GM19372 (cell line): ENCODE measurements around the gene RBM20.
A peak's percentile ranks its signal among the peaks of the same experiment; 100 is the strongest.

Experiments
- ATAC-seq: cut with Tn5 transposase; IDR thresholded peaks from one replicate; pipeline ENCODE4 v1.9.1; 2021; ENCODE audit warnings: mild to moderate bottlenecking, low read depth, moderate library complexity; ENCODE audit not compliant: unreplicated experiment

RBM20 gene

GRCh38 chr10:110861930-110862649 lies 218.0 kb downstream of the RBM20 start:
- no peak for ATAC-seq

- ATAC-seq: no peak
Observed at GRCh38 chr10:110862961-110863360, 218.8 kb downstream of the RBM20 start.

GRCh38 chr10:110863361-110863760 lies 219.2 kb downstream of the RBM20 start:
- ATAC-seq: no peak

- no peak for ATAC-seq
Observed at GRCh38 chr10:110863956-110864355, 219.8 kb downstream of the RBM20 start.

- ATAC-seq: peak; percentile 57
Observed at GRCh38 chr10:110864662-110865140, 220.6 kb downstream of the RBM20 start.

- ATAC-seq: no peak
Observed at GRCh38 chr10:110865186-110865808, 221.2 kb downstream of the RBM20 start.

GRCh38 chr10:110865809-110866482 lies 221.8 kb downstream of the RBM20 start:
- no peak for ATAC-seq

- ATAC-seq: peak; percentile 31
Observed at GRCh38 chr10:110867011-110867806, 223.1 kb downstream of the RBM20 start.

- ATAC-seq: peak; percentile 0
Observed at GRCh38 chr10:110867807-110868465, 223.8 kb downstream of the RBM20 start.

GRCh38 chr10:110868981-110869380 lies 224.8 kb downstream of the RBM20 start:
- ATAC-seq: no peak

GRCh38 chr10:110870823-110871297 lies 226.7 kb downstream of the RBM20 start:
- no peak for ATAC-seq

- peak; percentile 74 for ATAC-seq
Observed at GRCh38 chr10:110871298-110872084, 227.4 kb downstream of the RBM20 start, which contains the start of gene PDCD4. Gene PDCD4 (plus strand): TSS chr10:110871928. CDS start chr10:110876028, 4,100 bp downstream.

- ATAC-seq: peak; percentile 38
Observed at GRCh38 chr10:110872145-110872983, 228.2 kb downstream of the RBM20 start.

- no peak for ATAC-seq
Observed at GRCh38 chr10:110872984-110873923, 229.1 kb downstream of the RBM20 start.

- ATAC-seq: no peak
Observed at GRCh38 chr10:110873951-110874350, 229.8 kb downstream of the RBM20 start.

GRCh38 chr10:110876000-110876399 lies 231.9 kb downstream of the RBM20 start:
- no peak for ATAC-seq

- no peak for ATAC-seq
Observed at GRCh38 chr10:110876788-110877187, 232.7 kb downstream of the RBM20 start.
